ENCODE data around the gene CRTC3.

The CRTC3 gene

GRCh38 chr15:90560229-90560776 is 30.6 kb downstream of the CRTC3 start:
- in situ Hi-C loops (cut with MboI; ENCODE audit: low sequenced_read_pairs) = no loop called here

- in situ Hi-C loops (cut with MboI; ENCODE audit: low sequenced_read_pairs) = no loop called here
Observed at GRCh38 chr15:90561344-90562244, 31.9 kb downstream of the CRTC3 start.

- in situ Hi-C loops (cut with MboI; ENCODE audit: low sequenced_read_pairs) = no loop called here
Observed at GRCh38 chr15:90562669-90563068, 32.9 kb downstream of the CRTC3 start.

GRCh38 chr15:90563463-90563862 is 33.7 kb downstream of the CRTC3 start:
- in situ Hi-C loops (cut with MboI; ENCODE audit: low sequenced_read_pairs) = no loop called here

GRCh38 chr15:90564051-90564450 is 34.3 kb downstream of the CRTC3 start:
- in situ Hi-C loops (cut with MboI; ENCODE audit: low sequenced_read_pairs) = no loop called here

GRCh38 chr15:90564590-90564989 is 34.9 kb downstream of the CRTC3 start:
- in situ Hi-C loops (cut with MboI; ENCODE audit: low sequenced_read_pairs) = no loop called here

GRCh38 chr15:90565866-90566265 is 36.1 kb downstream of the CRTC3 start:
- in situ Hi-C loops (cut with MboI; ENCODE audit: low sequenced_read_pairs) = no loop called here

- in situ Hi-C loops (cut with MboI; ENCODE audit: low sequenced_read_pairs) = no loop called here
Observed at GRCh38 chr15:90570643-90571042, 40.9 kb downstream of the CRTC3 start.

GRCh38 chr15:90571063-90571541 is 41.4 kb downstream of the CRTC3 start:
- in situ Hi-C loops (cut with MboI; ENCODE audit: low sequenced_read_pairs) = no loop called here

- in situ Hi-C loops (cut with MboI; ENCODE audit: low sequenced_read_pairs) = no loop called here
Observed at GRCh38 chr15:90572893-90573292, 43.2 kb downstream of the CRTC3 start.

GRCh38 chr15:90576711-90577389 is 47.1 kb downstream of the CRTC3 start:
- in situ Hi-C loops (cut with MboI; ENCODE audit: low sequenced_read_pairs) = no loop called here

- in situ Hi-C loops (cut with MboI; ENCODE audit: low sequenced_read_pairs) = no loop called here
Observed at GRCh38 chr15:90579213-90579612, 49.5 kb downstream of the CRTC3 start.

GRCh38 chr15:90580099-90580498 is 50.4 kb downstream of the CRTC3 start:
- in situ Hi-C loops (cut with MboI; ENCODE audit: low sequenced_read_pairs) = no loop called here

GRCh38 chr15:90580541-90580940 is 50.8 kb downstream of the CRTC3 start:
- in situ Hi-C loops (cut with MboI; ENCODE audit: low sequenced_read_pairs) = no loop called here

- in situ Hi-C loops (cut with MboI; ENCODE audit: low sequenced_read_pairs) = no loop called here
Observed at GRCh38 chr15:90580946-90581345, 51.2 kb downstream of the CRTC3 start.

- in situ Hi-C loops (cut with MboI; ENCODE audit: low sequenced_read_pairs) = no loop called here
Observed at GRCh38 chr15:90581771-90582352, 52.1 kb downstream of the CRTC3 start.

- in situ Hi-C loops (cut with MboI; ENCODE audit: low sequenced_read_pairs) = no loop called here
Observed at GRCh38 chr15:90582553-90582952, 52.8 kb downstream of the CRTC3 start.

- in situ Hi-C loops (cut with MboI; ENCODE audit: low sequenced_read_pairs) = no loop called here
Observed at GRCh38 chr15:90583471-90584252, 53.9 kb downstream of the CRTC3 start.

- in situ Hi-C loops (cut with MboI; ENCODE audit: low sequenced_read_pairs) = no loop called here
Observed at GRCh38 chr15:90584841-90585240, 55.1 kb downstream of the CRTC3 start.

GRCh38 chr15:90585863-90586262 is 56.1 kb downstream of the CRTC3 start:
- in situ Hi-C loops (cut with MboI; ENCODE audit: low sequenced_read_pairs) = no loop called here

- in situ Hi-C loops (cut with MboI; ENCODE audit: low sequenced_read_pairs) = no loop called here
Observed at GRCh38 chr15:90586948-90587347, 57.2 kb downstream of the CRTC3 start.

Measured in HL-60/S4 treated with phorbol 12-myristate 13-acetate at 8.2 ng/mL for 4 days and 3 days (cell line).